ENCODE data around the gene POLR1C.

- TF ChIP-seq EZH2 (IDR thresholded peaks at IDR 0.05; ENCODE audit: insufficient read depth, poor library complexity, severe bottlenecking) (no peak), EZH2phosphoT487 (IDR thresholded peaks at IDR 0.05; ENCODE audit: insufficient read depth, low read depth) (no peak)
These were observed 30.3 kb downstream of the POLR1C start for GRCh38 chr6:43547222-43547621.
